Liver (tissue), 9 donors: ENCODE results near the gene EP400. TPM values are rescaled to one million over a fixed set of nuclear protein-coding genes. Genes with fewer than 3 reads are reported as not detected.

Experiments used
- DNase-seq: peaks from one replicate; pipeline ENCODE4 v3.0.0-alpha.2; 2017; ENCODE audit warnings: low spot score
- H3K27ac ChIP-seq, 2 donors: one replicate each; pipeline ENCODE4 v1.7.0; 2013; ENCODE audit warnings: inconsistent platforms in 2 of 2, low read length in 2 of 2, control low read depth in 1 of 2, low read depth in 1 of 2, mild to moderate bottlenecking in 1 of 2
- H3K27me3 ChIP-seq, 4 donors: one replicate each; pipeline versions ENCODE4 v1.6.1 to v1.7.0; 2013; ENCODE audit warnings: low read length in 3 of 4, inconsistent platforms in 1 of 4, mild to moderate bottlenecking in 1 of 4, moderate library complexity in 1 of 4; ENCODE audit not compliant: control insufficient read depth in 4 of 4, insufficient read depth in 4 of 4
- H3K36me3 ChIP-seq, 4 donors: one replicate each; pipeline versions ENCODE4 v1.6.1 to v1.7.0; 2013; ENCODE audit warnings: low read length in 3 of 4, mild to moderate bottlenecking in 3 of 4, low read depth in 1 of 4, moderate library complexity in 1 of 4; ENCODE audit not compliant: control insufficient read depth in 4 of 4, insufficient read depth in 3 of 4
- H3K4me1 ChIP-seq, 4 donors: one replicate each; pipeline versions ENCODE4 v1.6.1 to v1.7.0; 2013; ENCODE audit warnings: low read length in 3 of 4, mild to moderate bottlenecking in 3 of 4, moderate library complexity in 1 of 4; ENCODE audit not compliant: control insufficient read depth in 4 of 4, insufficient read depth in 4 of 4
- H3K4me3 ChIP-seq, 3 donors: one replicate each; pipeline versions ENCODE4 v1.6.1 to v1.7.0; 2013; ENCODE audit warnings: low read length in 3 of 3, control low read depth in 1 of 3, low read depth in 1 of 3, mild to moderate bottlenecking in 1 of 3
- H3K9ac ChIP-seq, 2 donors: one replicate each; pipeline ENCODE4 v1.7.0; 2013; ENCODE audit warnings: low read length in 2 of 2, mild to moderate bottlenecking in 2 of 2, moderate library complexity in 2 of 2, control low read depth in 1 of 2, low read depth in 1 of 2
- H3K9me3 ChIP-seq, 4 donors: one replicate each; pipeline versions ENCODE4 v1.6.1 to v1.7.0; 2013; ENCODE audit warnings: low read length in 3 of 4; ENCODE audit not compliant: control insufficient read depth in 4 of 4
- CTCF ChIP-seq: fragments of 150-350 bp; IDR thresholded peaks from 2 replicates; pipeline ENCODE4 v1.5.1; 2017; ENCODE audit warnings: improper control_type of control experiment, low read depth, low read length; ENCODE audit not compliant: missing input control
- HNF4G ChIP-seq: IDR thresholded peaks from 2 replicates; pipeline ENCODE4 v1.6.1; 2016; ENCODE audit warnings: antibody characterized with exemption
- MAX ChIP-seq: IDR thresholded peaks from 2 replicates; pipeline ENCODE4 v1.6.1; 2016; ENCODE audit warnings: antibody characterized with exemption
- SP1 ChIP-seq: IDR thresholded peaks from 2 replicates; pipeline ENCODE4 v1.6.1; 2018; ENCODE audit warnings: antibody characterized with exemption, mild to moderate bottlenecking
- TAF1 ChIP-seq: conservative IDR thresholded peaks from 2 replicates; pipeline ENCODE4 v1.6.1; 2016; ENCODE audit warnings: antibody characterized with exemption, mild to moderate bottlenecking
- WGBS: extraction: QIAGEN DNeasy Blood & Tissue Kit; methylation state at CpG from one replicate; pipeline ENCODE4 v1.1.7; 2013; 5-methylcytosine and 5-hydroxymethylcytosine counted together
- polyA plus RNA-seq, 2 donors: library from polyadenylated mRNA; stranded (reverse) in 1 of 2; unstranded in 1 of 2; fragments of 200-250 nt in 1 of 2; fragments of >200 nt in 1 of 2; fragmentation: Nextera tagmentation in 1 of 2; extraction: Ambion mirVana in 1 of 2; gene quantifications; one replicate each; pipeline versions ENCODE4 v1.2.1 to v1.2.3, GENCODE V29; 2013 to 2015
- total RNA-seq, 2 donors: library from RNA; depleted of rRNA; stranded (reverse); fragments of >200 nt; gene quantifications; one replicate each; pipeline ENCODE4 v1.2.3, GENCODE V29; 2014
- TF ChIP-seq, protein P1 (sequence below): IDR thresholded peaks from 2 replicates; pipeline ENCODE4 v1.6.1; 2016; ENCODE audit warnings: antibody characterized with exemption
- donor health status: healthy.
- donor health status: healthy.
- donor health status: healthy.
- donor health status: healthy.
- donor health status: healthy.

The EP400 gene
- total and polyA plus RNA-seq, 4 donors = 4.7 to 12.4 (median 7.1) TPM

- no peak overlapping the region for H3K27ac ChIP-seq
- WGBS = 89% methylated on average over 16 of the region's 16 CpGs
- H3K9me3 ChIP-seq = no peaks in the 10 kb centered on the region
- H3K4me1 ChIP-seq = no peaks in the 10 kb centered on the region
- TF ChIP-seq MAX = no peak
- H3K36me3 ChIP-seq = peaks cover 7 to 18% (median 13%) of the 10 kb centered on the region in 4 donors
- no peak overlapping the region for H3K4me3 ChIP-seq
- no peak overlapping the region for H3K9ac ChIP-seq
- DNase-seq = no peak
- no peaks in the 10 kb centered on the region for H3K27me3 ChIP-seq
Measured at GRCh38 chr12:132108211-132108832, 158.6 kb downstream of the EP400 start.

GRCh38 chr12:132109741-132110140, 160.0 kb downstream of the EP400 start:
- H3K9ac ChIP-seq = no peak overlapping the region
- no peak for DNase-seq
- H3K36me3 ChIP-seq = peaks cover 10 to 29% (median 21%) of the 10 kb centered on the region in 4 donors
- H3K9me3 ChIP-seq = no peaks in the 10 kb centered on the region
- H3K4me3 ChIP-seq = no peak overlapping the region
- 93% methylated on average over 8 of the region's 8 CpGs for WGBS
- no peaks in the 10 kb centered on the region for H3K27me3 ChIP-seq
- H3K4me1 ChIP-seq = no peaks in the 10 kb centered on the region
- H3K27ac ChIP-seq = no peak overlapping the region
- TF ChIP-seq CTCF = no peak
- no peak for TF ChIP-seq TAF1

DNA sequence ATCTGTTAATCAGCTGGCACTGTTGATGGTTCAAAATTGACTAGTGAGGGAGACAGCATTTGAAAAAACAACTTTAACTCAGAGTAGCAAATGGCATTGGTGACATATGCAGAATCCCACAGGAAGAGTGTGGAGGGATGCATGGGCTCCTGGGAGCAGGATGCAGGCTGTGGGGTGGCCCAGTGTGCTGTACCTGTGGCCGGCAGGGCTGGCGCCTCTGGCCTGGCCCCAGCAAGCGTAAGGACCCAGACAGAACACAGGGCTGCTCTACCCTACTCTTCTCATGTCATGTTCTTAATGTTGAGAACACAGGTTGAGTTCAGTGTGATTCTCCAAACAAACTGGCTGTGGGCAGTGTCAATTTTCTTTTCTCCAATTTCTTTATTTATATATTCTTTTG, 160.9 kb downstream of the EP400 start:
- Histone ChIP-seq H3K36me3 (peaks cover 15 to 32% (median 22%) of the 10 kb centered on the region in 4 donors), H3K4me3 (no peak overlapping the region), H3K27ac (no peak overlapping the region), H3K27me3 (no peaks in the 10 kb centered on the region), H3K9ac (no peak overlapping the region), H3K4me1 (no peaks in the 10 kb centered on the region), H3K9me3 (no peaks in the 10 kb centered on the region)
- TF ChIP-seq SP1 (no peak), MAX (no peak)
- WGBS = 81% methylated on average over 3 of the region's 3 CpGs
- no peak for DNase-seq

GRCh38 chr12:132111654-132112304, 162.0 kb downstream of the EP400 start:
- no peak overlapping the region for H3K4me3 ChIP-seq
- no peak overlapping the region for H3K27ac ChIP-seq
- no peaks in the 10 kb centered on the region for H3K4me1 ChIP-seq
- WGBS = 94% methylated on average over 19 of the region's 19 CpGs
- H3K27me3 ChIP-seq = no peaks in the 10 kb centered on the region
- DNase-seq = no peak
- no peaks in the 10 kb centered on the region for H3K9me3 ChIP-seq
- TF ChIP-seq, protein P1, sequence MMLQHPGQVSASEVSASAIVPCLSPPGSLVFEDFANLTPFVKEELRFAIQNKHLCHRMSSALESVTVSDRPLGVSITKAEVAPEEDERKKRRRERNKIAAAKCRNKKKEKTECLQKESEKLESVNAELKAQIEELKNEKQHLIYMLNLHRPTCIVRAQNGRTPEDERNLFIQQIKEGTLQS = no peak
- TF ChIP-seq HNF4G = no peak
- peaks cover 15 to 40% (median 24%) of the 10 kb centered on the region in 4 donors for H3K36me3 ChIP-seq
- H3K9ac ChIP-seq = no peak overlapping the region
